ENCODE measurements around the gene CYYR1. TPM values are rescaled to one million over a fixed set of nuclear protein-coding genes. Genes with fewer than 3 reads are reported as not detected.

Gene CYYR1
- polyA plus RNA-seq, 3 donors: 0.16 to 0.30 TPM; not detected in 1

DNA sequence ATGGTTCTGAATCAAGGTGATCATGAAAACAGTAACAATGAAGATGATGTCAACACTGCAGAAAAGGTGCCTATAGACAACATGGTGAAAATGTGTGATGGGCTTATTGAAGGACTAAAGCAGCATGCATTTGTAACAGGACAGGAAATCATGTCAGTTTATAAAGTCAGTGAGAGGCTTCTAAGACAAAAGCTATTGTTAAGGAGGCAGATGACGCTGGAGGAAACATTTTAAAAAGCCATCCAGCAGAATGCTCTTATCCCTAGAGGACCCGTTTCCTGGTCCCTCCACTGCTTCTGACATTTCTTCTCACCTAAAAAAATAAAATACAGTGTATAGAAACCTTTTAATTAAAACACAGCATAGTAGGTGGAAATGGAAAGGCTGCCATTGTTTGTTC is 40.9 kb downstream of the CYYR1 start:
- H3K27ac Mint-ChIP-seq: no peak overlapping the region
- H3K27me3 ChIP-seq (ENCODE audit: control insufficient read depth in 2 of 2, insufficient read depth in 2 of 2, low read length in 2 of 2): no peaks in the 10 kb centered on the region
- H4K20me1 ChIP-seq (ENCODE audit: insufficient read depth, low read length): no peaks in the 10 kb centered on the region
- H3K79me2 ChIP-seq (ENCODE audit: insufficient read depth, low read length): no peaks in the 10 kb centered on the region
- H3K4me2 ChIP-seq (replicated peaks; ENCODE audit: extremely low read depth, low read length, poor library complexity, severe bottlenecking): no peak overlapping the region
- no peaks in the 10 kb centered on the region for H3K36me3 Mint-ChIP-seq
- no peak for DNase-seq
- no CpG with 5 or more reads among the region's 2 CpGs for WGBS (ENCODE audit: insufficient coverage)
- peaks cover 8% of the 10 kb centered on the region for H3K4me1 Mint-ChIP-seq
- H3K27me3 Mint-ChIP-seq (ENCODE audit: low read depth in 3 of 3): no peaks in the 10 kb centered on the region
- no peak overlapping the region for H3K4me3 Mint-ChIP-seq
- H3K27ac ChIP-seq (ENCODE audit: low read depth in 1 of 2, low read length in 2 of 2): no peak overlapping the region
- peaks cover 0 to 3% of the 10 kb centered on the region in 2 donors for H3K9me3 ChIP-seq (replicated peaks in 1 of 2; ENCODE audit: control insufficient read depth in 1 of 2, insufficient read depth in 1 of 2, low read length in 2 of 2)
- intact Hi-C loops (cut with micrococcal nuclease): no loop called here
- TF ChIP-seq CTCF (IDR thresholded peaks at IDR 0.05): no peak
- H3K9ac ChIP-seq (ENCODE audit: insufficient read depth, low read length, poor library complexity, severe bottlenecking): no peak overlapping the region
- H3K9me3 Mint-ChIP-seq: peaks cover 2 to 9% (median 5%) of the 10 kb centered on the region in 7 donors
- H3K36me3 ChIP-seq (replicated peaks in 1 of 2; ENCODE audit: control insufficient read depth in 1 of 2, insufficient read depth in 2 of 2, low read length in 2 of 2): no peaks in the 10 kb centered on the region
- no peak overlapping the region for H3K4me3 ChIP-seq (replicated peaks in 1 of 3; ENCODE audit: low read depth in 2 of 3, low read length in 3 of 3)
- no peak overlapping the region for H2AFZ ChIP-seq (ENCODE audit: insufficient read depth, low read depth, low read length, poor library complexity, severe bottlenecking)
- peaks cover 6 to 8% of the 10 kb centered on the region in 2 donors for H3K4me1 ChIP-seq (ENCODE audit: control insufficient read depth in 1 of 2, insufficient read depth in 2 of 2, low read length in 2 of 2)

DNA sequence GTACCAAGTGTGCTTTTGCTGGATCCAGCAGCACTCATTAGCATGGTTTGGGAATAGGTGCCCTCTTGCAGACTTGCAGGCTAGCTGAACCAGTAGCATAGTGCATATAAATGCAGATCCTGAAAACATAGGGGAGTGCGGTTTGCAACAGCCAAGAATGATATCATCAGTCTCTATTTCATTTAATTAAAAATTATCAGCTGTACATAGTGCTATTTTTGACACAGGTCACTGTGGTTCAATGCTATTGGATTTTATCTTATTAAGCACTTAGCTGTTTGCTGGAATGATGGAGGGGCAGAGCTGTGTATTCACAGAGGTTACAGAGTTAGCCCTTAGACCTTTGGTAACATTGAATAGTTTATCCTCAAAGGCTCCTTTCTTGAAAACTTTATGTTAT is 43.6 kb downstream of the CYYR1 start:
- H3K27ac Mint-ChIP-seq: no peak overlapping the region
- no peak overlapping the region for H2AFZ ChIP-seq (ENCODE audit: insufficient read depth, low read depth, low read length, poor library complexity, severe bottlenecking)
- H3K4me1 ChIP-seq (ENCODE audit: control insufficient read depth in 1 of 2, insufficient read depth in 2 of 2, low read length in 2 of 2): peaks cover 5 to 6% of the 10 kb centered on the region in 2 donors
- H3K9ac ChIP-seq (ENCODE audit: insufficient read depth, low read length, poor library complexity, severe bottlenecking): no peak overlapping the region
- H3K79me2 ChIP-seq (ENCODE audit: insufficient read depth, low read length): no peaks in the 10 kb centered on the region
- no peaks in the 10 kb centered on the region for H4K20me1 ChIP-seq (ENCODE audit: insufficient read depth, low read length)
- no peaks in the 10 kb centered on the region for H3K27me3 ChIP-seq (ENCODE audit: control insufficient read depth in 2 of 2, insufficient read depth in 2 of 2, low read length in 2 of 2)
- H3K4me3 Mint-ChIP-seq: no peak overlapping the region
- no peaks in the 10 kb centered on the region for H3K36me3 Mint-ChIP-seq
- H3K27me3 Mint-ChIP-seq (ENCODE audit: low read depth in 3 of 3): no peaks in the 10 kb centered on the region
- intact Hi-C loops (cut with micrococcal nuclease): no loop called here
- H3K9me3 ChIP-seq (replicated peaks in 1 of 2; ENCODE audit: control insufficient read depth in 1 of 2, insufficient read depth in 1 of 2, low read length in 2 of 2): no peaks in the 10 kb centered on the region
- no peak overlapping the region for H3K27ac ChIP-seq (ENCODE audit: low read depth in 1 of 2, low read length in 2 of 2)
- no peak for DNase-seq
- no peak overlapping the region for H3K4me2 ChIP-seq (replicated peaks; ENCODE audit: extremely low read depth, low read length, poor library complexity, severe bottlenecking)
- peaks cover 0 to 6% (median 2%) of the 10 kb centered on the region in 7 donors for H3K9me3 Mint-ChIP-seq
- peaks cover 7% of the 10 kb centered on the region for H3K4me1 Mint-ChIP-seq
- no CpG with 5 or more reads among the region's 1 CpG for WGBS (ENCODE audit: insufficient coverage)
- H3K36me3 ChIP-seq (replicated peaks in 1 of 2; ENCODE audit: control insufficient read depth in 1 of 2, insufficient read depth in 2 of 2, low read length in 2 of 2): no peaks in the 10 kb centered on the region
- H3K4me3 ChIP-seq (replicated peaks in 1 of 3; ENCODE audit: low read depth in 2 of 3, low read length in 3 of 3): no peak overlapping the region
- TF ChIP-seq CTCF (IDR thresholded peaks at IDR 0.05): no peak
